ENCODE measurements around the gene SZT2.
"Not testable (repeated sequence)": the region's sequence is repeated elsewhere in the genome, so short reads cannot be mapped to it uniquely, and the experiment has no call there.

Gene SZT2

DNA sequence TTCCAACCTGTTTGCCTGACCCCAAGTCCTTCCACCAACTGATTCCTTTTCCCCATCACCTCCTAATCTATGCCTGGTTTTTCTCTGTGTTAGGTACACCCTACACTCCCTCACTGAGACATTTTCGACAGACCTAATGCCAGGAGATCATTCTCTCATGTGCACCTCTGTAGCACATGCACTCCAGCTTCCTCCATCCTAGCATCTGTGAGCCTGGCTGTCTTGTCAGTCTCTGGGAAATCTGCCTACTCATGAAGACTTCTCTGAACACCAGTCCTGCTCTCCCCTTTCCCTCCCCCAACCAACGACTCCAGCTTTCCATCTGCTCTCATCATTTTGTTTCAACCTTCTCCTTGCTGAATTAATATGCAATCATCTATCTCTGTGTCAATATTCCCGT, 1.1 kb upstream of the SZT2 start:
- DNase-seq (ENCODE audit: low spot score), result no peak

DNA sequence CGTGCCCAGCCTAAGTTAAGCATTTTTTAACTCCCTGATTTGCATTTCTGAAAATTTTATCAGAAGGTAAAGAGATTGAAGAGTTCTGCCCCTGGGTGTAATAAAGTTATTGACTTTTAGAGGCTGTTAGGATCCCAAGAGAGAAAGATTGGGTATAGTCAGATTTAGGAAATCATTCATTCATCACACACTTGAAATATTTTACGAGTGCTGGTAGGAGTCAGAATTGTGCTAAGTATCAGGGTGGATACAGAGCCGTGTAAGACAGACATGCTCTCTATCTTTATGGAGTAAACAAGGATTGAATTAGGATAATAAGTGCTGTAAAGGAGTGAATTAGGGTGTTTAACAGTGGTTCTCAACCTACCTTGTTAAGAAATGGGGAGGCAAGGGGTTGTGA, 3.0 kb downstream of the SZT2 start:
- no peak for DNase-seq (ENCODE audit: low spot score)

DNA sequence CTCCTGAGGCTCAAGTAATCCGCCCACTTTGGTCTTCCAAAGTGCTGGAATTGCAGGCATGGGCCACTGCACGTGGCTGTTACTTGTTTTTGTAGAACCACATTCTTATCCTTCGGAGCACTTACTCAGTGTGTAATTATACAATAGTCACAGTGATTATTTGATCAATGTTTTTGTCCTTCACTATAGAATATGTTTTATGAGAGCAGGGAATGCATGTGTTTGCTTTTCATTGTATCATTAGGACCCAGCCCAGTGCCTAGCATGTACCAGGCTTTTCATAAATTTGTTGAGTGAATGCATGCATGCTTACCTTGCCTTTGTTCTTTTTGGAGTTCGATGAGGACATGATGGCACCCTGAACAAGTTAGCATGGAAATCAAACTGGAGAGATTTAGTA, 5.8 kb downstream of the SZT2 start:
- DNase-seq (ENCODE audit: low spot score), result no peak

DNA sequence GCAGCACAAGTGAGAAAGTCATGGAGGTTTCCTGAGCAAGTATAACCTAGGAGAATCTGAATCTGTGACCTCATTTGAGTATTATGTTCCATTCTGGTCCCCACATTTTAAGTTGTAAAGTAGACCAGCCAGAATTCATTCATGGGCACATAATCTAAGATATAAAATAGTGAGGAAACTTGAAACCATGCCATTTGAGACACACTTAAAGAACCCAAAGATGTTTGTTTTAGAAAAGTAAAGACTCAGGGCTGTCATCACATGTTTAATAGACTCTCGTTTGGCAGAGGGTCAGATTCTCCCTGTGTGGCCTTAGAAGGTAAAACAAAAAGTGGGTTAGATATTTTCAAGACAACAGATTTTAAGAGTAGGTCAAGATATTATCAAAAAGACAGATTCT, 6.4 kb downstream of the SZT2 start:
- DNase-seq (ENCODE audit: low spot score), result no peak

DNA sequence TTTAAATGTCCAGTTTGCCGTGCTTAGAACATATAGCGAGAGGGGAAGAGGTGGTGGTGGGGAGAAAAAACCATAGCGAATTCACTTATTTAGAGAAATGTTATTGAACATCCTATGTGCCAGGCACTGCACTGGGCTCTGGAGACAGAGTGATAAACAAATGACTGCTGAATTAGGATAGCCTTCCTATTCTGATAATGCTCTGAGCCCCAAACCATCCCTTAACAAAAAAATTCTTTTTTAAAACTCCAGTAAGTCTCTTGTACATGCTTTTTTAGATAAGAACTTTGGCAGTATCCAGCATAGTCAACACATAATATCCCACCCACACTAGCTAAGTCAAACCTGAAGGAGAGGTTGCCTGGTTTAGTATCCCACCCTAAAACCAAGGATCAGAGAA, 8.5 kb downstream of the SZT2 start:
- DNase-seq (ENCODE audit: low spot score), result no peak

DNA sequence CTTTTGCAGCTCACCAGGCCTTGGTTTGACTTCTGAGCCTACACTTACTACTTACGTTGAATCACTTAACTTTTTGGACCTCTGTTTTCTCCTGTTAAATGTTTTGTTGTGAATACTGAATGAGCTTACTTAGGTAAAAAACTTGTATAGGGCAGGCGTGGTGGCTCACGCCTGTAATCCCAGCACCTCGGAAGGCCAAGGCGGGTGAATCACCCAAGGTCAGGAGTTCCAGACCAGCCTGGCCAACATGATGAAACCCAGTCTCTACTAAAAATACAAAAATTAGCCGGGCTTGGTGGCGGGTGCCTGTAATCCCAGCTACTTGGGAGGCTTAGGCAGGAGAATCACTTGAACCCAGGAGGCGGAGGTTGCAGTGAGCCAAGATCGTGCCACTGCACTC, 10.7 kb downstream of the SZT2 start:
- not testable (repeated sequence) for DNase-seq (ENCODE audit: low spot score)

DNA sequence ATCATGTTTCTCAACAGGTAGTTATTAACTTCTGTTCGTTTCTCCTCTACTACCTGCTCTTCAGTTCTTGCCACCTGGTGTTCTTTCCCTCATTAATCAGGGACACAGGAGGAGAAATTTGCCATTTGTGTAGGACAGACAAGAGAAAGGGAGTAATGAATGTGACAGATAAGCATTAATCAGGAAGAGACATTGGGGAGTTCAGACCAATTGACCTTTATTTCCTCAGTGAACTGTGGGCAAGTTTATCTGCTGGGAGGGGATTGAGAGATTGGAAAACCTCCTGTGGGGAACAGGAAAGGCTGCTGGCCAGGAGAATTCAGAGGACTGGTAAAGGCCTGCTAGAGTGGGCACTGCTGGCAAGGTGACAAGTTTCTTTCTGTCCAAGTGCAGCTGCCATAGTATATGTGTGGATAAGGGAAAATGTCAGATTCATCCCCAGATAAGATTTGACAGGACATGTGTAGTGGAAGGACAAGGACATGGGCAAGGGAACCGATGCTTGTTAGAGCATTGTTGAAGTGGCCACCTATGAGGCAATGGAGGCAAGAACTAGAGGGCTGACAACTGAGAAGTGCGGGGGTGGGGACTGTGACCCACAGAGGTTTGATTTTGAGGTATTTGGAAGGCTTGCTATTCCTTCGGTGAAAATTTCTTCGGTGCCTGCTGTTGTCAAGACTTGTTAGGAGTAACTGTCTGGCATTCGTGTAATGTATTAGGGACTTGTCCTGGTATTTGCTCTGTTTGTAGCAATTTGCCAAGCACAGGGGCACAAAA, 12.6 kb downstream of the SZT2 start:
- DNase-seq (ENCODE audit: low spot score), result no peak

- no peak for DNase-seq (ENCODE audit: low spot score)
These were observed 14.7 kb downstream of the SZT2 start for GRCh38 chr1:43404353-43404752.

GRCh38 chr1:43405219-43405875, 15.6 kb downstream of the SZT2 start:
- no peak for DNase-seq (ENCODE audit: low spot score)

DNA sequence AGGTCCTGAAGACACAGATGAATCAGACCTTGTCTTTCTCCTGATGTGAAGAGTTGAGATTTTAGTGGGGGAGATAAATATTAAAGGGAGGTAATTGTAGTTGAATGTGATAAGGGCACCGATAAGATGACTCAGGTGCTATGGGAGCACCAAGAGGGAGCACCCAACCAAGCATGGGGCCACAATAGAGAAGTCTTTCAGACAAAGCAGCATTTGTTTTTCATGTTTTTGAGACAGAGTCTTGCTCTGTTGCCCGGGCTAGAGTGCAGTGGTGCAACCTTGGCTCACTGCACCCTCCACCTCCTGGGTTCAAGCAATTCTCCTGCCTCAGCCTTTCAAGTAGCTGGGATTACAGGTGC, 16.2 kb downstream of the SZT2 start:
- no peak for DNase-seq (ENCODE audit: low spot score)

DNA sequence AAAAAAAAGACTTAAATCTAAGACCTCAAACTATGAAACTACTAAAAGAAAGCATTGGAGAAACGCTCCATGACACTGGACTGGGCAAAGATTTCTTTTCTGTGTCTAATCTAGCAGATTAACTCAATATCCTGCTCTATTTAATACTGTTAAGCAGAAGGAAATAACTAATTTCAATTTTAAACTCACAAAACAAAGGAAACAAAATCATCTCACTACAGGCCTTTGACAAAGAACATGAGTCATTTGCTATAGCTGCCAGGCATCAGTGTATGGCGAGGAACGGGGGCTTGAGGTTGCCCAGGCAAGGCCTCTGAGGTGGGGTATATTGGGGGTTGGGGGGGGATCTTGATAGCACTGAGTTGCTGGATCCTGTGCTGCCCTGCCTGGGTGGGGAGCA, 20.9 kb downstream of the SZT2 start:
- DNase-seq (ENCODE audit: low spot score), result no peak

- not testable (repeated sequence) for DNase-seq (ENCODE audit: low spot score)
These were observed 23.7 kb downstream of the SZT2 start for GRCh38 chr1:43413426-43413825.

GRCh38 chr1:43414634-43415223, 25.0 kb downstream of the SZT2 start:
- no peak for DNase-seq (ENCODE audit: low spot score)

- no peak for DNase-seq (ENCODE audit: low spot score)
These were observed 26.2 kb downstream of the SZT2 start for GRCh38 chr1:43415901-43416300.

DNA sequence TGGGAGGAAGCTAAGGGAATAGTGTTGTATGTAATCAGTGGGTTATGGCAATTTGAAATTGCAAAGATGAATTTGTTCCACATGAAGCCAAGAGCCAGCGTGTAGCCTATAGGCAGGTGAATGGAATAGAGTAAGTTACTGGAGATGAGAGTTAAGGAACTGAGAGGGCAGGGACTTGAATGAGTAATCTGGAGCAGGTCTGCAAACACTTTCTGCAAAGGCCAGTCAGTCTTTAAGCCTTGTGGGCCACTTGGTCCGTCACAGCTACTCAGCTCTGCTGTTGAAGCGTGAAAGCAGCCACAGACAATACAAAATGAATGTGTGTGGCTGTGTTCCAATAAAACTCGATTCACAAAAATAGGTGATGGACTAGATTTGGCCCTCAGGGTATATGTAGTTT, 29.2 kb downstream of the SZT2 start:
- no peak for DNase-seq (ENCODE audit: low spot score)

DNA sequence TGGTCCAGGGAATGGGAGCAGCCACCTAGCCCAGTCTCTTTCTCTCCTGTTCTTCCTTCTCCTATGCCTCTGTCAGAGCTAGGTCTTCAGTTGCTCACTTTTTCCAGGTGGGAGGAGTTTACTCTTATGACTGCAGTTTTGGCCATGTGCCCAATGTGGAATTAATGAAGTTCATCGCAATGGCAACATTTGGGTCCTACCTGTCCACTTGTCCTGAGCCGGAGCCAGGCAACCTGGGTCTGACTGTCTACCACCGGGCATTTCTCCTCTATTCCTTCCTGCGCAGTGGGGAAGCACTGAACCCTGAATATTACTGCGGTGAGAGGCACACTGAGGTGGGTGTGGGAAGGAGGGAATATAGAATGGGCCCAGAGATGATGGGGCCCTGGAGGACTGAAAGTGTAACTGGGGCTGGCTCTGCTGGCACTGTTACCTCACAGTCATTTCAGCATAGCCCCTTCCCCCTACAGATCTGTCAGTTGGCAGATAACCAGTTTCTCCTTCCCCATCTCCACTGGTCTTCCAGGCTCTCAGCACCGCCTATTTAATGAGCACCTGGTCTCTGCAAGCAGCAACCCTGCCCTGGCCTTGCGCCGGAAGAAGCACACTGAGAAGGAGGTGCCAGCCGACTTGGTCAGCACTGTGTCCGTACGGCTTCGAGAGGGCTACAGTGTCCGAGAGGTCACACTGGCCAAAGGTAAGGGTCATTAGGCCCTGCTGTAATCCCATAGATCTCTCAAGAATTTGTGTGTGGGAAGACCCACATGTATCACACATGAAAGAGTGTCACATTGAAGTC, 30.1 kb downstream of the SZT2 start:
- no peak for DNase-seq (ENCODE audit: low spot score)

DNA sequence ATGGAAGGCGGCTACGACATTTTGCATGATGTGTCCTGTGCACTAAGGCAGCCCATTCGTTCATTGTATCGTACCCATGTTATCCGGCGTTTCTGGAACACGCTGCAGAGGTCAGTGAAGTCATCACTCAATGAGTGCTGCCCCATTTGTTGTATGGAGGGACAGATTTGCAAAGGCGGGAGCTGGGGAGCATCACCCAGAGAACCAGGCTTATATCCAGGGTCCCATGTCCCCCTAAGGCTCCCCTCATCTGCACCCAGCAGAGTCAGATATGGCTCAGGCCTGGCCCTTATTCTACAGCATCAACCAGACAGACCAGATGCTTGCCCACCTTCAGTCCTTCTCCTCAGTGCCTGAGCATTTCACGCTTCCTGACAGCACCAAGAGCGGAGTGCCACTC, 31.2 kb downstream of the SZT2 start:
- DNase-seq (ENCODE audit: low spot score), result no peak

DNA sequence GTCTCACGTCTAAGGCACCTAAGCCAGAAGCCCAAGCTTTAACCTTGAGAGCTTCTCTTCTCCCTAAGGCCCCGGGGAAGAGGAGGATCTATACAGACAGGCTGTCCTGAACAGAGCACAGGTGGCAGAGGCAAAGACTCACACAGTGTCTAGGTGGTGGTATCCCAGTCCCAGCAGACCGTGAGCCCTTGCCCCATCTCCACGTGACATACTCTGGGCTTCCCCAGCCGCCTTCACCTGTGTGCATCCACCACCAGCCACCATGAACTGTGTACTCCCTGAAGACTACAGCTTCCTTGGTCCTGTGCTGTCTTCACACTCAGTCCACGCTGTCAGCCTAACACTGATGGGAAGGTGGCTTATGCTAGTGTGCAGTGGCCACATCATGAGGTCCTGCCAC, 31.7 kb downstream of the SZT2 start:
- DNase-seq (ENCODE audit: low spot score), result no peak

GRCh38 chr1:43421976-43422750, 32.5 kb downstream of the SZT2 start:
- no peak for DNase-seq (ENCODE audit: low spot score)

DNA sequence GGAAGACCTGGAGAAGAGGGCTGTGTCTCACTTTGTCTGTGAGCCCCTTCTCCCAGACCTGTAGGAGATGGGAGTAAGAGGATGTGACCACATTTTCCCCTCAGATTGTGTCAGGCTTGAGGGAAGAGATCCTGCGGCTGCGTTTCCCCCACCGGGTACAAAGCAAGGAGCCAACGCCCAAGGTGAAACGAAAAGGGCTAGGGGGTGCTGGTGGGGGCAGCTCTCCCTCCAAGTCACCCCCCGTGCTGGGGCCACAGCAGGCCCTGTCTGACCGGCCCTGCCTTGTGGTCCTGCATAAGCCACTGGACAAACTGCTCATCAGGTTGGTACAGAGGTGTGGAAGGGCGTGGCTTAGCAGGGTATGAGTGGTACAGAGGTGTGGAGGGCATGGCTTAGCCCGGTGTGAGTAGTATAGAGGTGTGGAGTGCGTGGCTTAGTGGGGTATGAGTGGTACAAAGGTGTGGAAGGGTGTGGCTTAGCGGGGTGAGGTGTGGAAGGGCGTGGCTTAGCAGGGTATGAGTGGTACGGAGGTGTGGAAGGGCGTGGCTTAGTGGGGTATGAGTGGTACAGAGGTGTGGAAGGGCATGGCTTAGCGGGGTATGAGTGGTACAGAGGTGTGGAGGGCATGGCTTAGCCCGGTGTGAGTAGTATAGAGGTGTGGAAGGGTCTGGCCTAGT, 33.4 kb downstream of the SZT2 start:
- DNase-seq (ENCODE audit: low spot score), result no peak

Data from left forelimb (tissue), 1 donor.